Skin epidermis (tissue), 12 donors: ENCODE measurements around the gene SAMD5.

Experiments
- H3K27ac ChIP-seq, 21 experiments: fragments of 200-600 bp; sonication (generic) in 11 of 21; one replicate each; pipeline ENCODE4 v1.5.0; 2020; ENCODE audit warnings: mild to moderate bottlenecking in 3 of 21, inconsistent platforms in 2 of 21, moderate library complexity in 2 of 21
- H3K4me3 ChIP-seq, 7 experiments: fragments of 200-600 bp; sonication (generic) in 2 of 7; one replicate each; pipeline ENCODE4 v1.5.0; 2020; ENCODE audit warnings: inconsistent platforms in 2 of 7, mild to moderate bottlenecking in 2 of 7, moderate library complexity in 1 of 7

Gene SAMD5

GRCh38 chr6:147508042-147508865 lies at the start of gene SAMD5:
Gene SAMD5, plus strand, starts transcription at chr6:147508690. Its CDS starts 239 bp downstream, at chr6:147508929.
- H3K27ac ChIP-seq, result peak within 1 kb of the TSS in 11 of 21 experiments; percentile 39 to 71 (median 58)
- peak within 1 kb of the TSS; percentile 41 to 59 (median 46) for H3K4me3 ChIP-seq

DNA sequence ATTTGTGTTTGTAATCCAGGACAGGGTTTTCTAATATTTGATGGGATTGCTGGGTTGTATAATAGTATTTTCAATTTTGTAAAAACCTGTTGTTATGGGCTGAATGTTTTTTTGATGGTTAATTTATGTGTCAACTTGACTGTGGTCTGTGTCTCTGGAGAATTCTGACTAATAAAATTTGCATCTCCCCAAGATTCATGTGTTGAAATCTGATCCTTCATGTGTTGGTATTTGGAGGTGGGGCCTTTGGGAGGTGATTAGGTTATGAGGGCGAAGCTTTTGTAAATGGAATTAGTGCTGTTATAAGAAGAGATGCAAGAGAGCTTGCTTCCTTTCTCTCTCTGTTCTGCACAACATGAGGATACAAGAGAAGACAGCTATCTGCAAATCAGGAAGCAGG lies 48.7 kb upstream of the SAMD5 start:
- Histone ChIP-seq H3K4me3 (no peak overlapping the region), H3K27ac (no peak overlapping the region)

- Histone ChIP-seq H3K4me3 (no peak overlapping the region), H3K27ac (no peak overlapping the region)
Measured at GRCh38 chr6:147463651-147464050, 44.8 kb upstream of the SAMD5 start.

DNA sequence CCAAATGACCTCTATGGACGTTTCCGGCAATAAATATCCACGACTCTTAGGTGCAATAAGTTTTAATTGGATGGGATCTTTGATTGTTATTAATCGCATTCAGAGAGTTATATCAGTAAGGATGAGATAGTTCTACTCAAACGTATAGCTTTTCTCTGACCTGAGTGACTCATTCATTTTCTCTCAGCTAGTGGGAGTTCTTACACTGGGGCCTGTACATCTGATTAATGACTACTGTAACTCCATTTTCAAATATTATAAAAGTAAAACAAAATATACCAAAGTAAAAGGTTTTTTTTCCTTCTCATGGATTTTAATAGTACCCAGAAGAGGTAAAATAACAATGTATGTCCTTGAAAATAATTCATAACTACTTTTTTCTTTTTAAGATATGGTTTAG lies 41.1 kb upstream of the SAMD5 start:
- Histone ChIP-seq H3K4me3 (no peak overlapping the region), H3K27ac (no peak overlapping the region)

DNA sequence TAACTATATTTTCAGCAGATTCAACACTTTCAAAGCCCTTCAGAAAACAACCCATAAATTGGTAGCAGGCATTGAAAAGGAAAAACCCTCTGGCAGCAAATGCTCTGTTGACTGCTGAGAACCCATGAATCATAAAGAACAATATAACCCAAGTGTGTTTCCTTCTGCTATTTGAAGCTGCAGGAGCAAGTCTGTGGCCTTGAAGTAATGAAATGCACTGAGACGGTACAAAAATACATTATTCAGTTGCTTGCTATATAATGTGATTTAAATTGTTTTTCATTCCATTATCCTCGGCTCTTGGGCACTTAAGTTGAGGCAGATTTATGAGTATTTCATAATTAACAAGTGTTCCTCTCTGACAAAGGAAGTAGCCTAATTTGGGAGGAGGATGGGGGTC lies 40.6 kb upstream of the SAMD5 start:
- H3K4me3 ChIP-seq, result no peak overlapping the region
- no peak overlapping the region for H3K27ac ChIP-seq

DNA sequence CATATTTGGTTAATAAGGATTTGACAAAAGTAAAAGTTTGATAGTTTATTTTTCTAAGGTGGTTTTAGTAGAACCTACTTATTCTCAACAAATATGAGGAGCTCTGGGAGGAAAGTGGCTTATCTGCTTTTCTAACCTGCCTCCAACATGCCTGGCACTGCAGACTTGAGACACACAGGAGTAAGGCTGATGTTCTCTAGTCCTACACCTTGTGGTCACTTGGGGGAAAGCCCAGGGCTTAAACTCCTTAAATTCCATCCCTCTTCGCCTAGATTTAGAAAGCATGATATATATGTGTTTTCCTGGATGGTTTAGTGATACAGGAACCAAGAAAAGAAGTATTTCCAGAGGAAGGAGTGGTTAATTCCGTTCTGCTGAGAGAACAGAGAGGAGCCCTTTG lies 39.9 kb upstream of the SAMD5 start:
- Histone ChIP-seq H3K27ac (no peak overlapping the region), H3K4me3 (no peak overlapping the region)

GRCh38 chr6:147479857-147480256 lies 28.6 kb upstream of the SAMD5 start:
- Histone ChIP-seq H3K4me3 (no peak overlapping the region), H3K27ac (no peak overlapping the region)

GRCh38 chr6:147486683-147487082 lies 21.8 kb upstream of the SAMD5 start:
- Histone ChIP-seq H3K4me3 (no peak overlapping the region), H3K27ac (no peak overlapping the region)

DNA sequence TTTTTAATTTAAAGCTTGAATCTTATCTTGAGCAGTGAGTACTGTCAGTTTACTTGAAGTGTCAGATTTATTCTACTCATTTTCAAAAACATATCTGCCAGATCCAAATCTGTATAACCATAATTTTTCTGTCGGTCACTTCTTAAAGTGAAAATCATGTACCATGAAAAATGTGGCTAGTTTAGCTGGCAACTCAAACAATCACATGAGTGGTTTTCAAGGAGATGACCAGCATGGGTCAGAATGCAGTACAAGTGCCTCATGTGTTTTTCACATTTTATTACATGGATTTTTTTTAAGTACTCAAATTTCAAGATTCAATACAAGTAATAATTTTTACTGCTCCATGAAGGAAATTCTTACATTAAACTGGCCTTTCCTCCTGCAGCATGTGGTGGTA lies 11.0 kb upstream of the SAMD5 start:
- Histone ChIP-seq H3K27ac (no peak overlapping the region), H3K4me3 (no peak overlapping the region)

DNA sequence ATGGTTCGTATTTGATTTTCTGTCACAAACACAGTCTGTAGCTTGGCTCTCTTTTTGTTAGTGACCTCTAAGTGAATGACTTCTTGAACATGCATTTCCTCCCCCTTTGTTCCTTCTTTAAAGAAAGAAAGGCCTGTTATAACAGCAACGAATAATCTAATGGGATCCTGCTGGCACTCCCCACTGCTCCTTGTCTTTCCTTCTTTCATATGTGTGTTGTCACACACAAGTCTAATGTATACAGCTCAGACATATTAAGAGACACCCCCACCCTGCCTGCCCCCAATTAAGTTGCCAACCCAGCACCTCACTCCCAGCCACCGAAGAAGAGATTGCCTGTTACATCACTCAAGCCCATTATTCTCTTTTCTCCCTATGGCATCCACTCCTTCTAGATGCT lies 4.9 kb upstream of the SAMD5 start:
- no peak overlapping the region for H3K27ac ChIP-seq
- H3K4me3 ChIP-seq, result no peak overlapping the region

GRCh38 chr6:147504848-147505247 lies 3.6 kb upstream of the SAMD5 start:
- no peak overlapping the region for H3K4me3 ChIP-seq
- no peak overlapping the region for H3K27ac ChIP-seq

DNA sequence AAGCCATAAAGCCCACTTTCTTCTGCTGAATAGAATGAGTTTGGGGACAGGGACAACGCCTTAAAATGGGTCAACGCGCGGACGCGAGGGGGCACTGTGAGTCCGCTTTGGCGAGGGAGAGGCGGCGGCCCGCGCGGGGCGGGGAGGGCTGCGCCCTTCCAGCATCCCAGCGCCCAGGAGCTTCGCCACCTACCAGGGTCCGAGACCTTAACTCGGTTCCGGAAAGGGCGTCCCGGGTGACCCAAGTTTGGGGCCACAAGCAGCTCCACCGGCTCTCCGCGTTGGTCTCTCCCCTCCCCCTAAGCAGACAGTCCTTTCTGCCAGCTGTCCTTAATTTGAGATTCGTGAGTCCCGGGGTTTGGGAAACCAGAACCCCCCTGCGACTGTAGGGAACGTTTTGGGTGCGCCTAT lies 1.8 kb upstream of the SAMD5 start:
- no peak overlapping the region for H3K27ac ChIP-seq
- peak overlapping the region in 6 of 7 experiments; percentile 41 to 59 (median 52) for H3K4me3 ChIP-seq

- H3K27ac ChIP-seq, result peak overlapping the region in 10 of 21 experiments; percentile 20 to 71 (median 58)
- peak overlapping the region; percentile 41 to 59 (median 46) for H3K4me3 ChIP-seq
Measured at GRCh38 chr6:147507162-147508041, 1.1 kb upstream of the SAMD5 start.

- Histone ChIP-seq H3K4me3 (peak overlapping the region; percentile 41 to 59 (median 46)), H3K27ac (peak overlapping the region in 4 of 21 experiments; percentile 39 to 60 (median 50))
Measured at GRCh38 chr6:147508866-147509608, 547 bp downstream of the SAMD5 start.

GRCh38 chr6:147509891-147510290 lies 1.4 kb downstream of the SAMD5 start:
- H3K4me3 ChIP-seq, result peak overlapping the region in 3 of 7 experiments; percentile 57 to 59 (median 59)

DNA sequence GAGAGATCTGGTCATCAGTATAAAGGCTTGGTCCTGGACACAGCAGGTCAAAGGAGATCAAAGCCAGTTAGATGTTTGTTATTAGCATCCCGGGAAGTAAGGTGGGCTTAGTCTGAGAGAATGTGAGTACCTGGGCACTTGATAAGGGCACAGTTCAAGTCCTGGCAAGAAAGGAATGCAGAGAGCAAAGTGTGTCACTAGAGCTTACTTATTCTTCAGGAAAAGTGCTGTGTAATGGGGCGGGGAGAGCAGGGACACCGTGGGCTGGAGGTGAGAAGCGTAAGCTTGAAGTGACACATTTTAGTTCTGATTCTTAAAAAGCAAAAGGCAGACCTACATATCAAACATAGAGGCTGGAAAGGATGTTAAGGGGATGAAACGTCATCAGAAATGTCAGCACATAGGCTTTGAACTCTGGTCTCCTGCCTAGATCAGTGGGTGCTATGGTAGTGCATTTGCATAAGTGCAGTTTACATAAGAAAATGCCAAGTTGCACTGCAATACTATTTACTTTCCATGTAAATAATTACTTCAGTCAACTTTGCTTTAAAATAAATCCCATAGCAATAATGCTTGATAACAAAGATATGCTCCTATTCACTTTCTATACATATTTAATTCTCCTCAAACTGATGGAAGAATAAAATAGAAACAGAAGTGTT lies 2.6 kb downstream of the SAMD5 start:
- peak overlapping the region in 1 of 7 experiments; percentile 59 for H3K4me3 ChIP-seq
- H3K27ac ChIP-seq, result no peak overlapping the region

More at GRCh38 chr6:147509891-147510290, 1.4 kb downstream of the SAMD5 start:
- H3K27ac ChIP-seq, result peak overlapping the region in 1 of 21 experiments; percentile 17

DNA sequence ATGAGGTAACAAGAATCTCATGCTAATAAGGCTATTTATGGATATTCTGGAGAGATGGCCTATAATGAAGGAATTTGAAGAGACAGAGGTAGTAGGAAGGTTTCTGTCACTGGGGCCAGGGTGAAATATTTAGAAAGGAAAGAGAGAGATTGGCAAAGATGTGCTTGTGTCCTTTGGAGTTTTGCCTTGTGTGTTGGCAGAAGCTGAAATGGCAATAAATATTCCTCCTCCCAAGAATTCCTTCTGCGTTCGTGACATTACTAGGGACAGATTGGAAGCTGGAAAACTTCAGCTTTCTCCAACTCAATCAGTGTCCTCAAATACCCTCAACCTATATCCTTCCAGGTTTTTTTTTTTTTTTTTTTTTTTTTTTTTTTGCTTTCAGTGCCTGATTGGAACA lies 6.3 kb downstream of the SAMD5 start:
- Histone ChIP-seq H3K27ac (no peak overlapping the region), H3K4me3 (no peak overlapping the region)

GRCh38 chr6:147515327-147515726 lies 6.8 kb downstream of the SAMD5 start:
- H3K27ac ChIP-seq, result no peak overlapping the region
- H3K4me3 ChIP-seq, result no peak overlapping the region

DNA sequence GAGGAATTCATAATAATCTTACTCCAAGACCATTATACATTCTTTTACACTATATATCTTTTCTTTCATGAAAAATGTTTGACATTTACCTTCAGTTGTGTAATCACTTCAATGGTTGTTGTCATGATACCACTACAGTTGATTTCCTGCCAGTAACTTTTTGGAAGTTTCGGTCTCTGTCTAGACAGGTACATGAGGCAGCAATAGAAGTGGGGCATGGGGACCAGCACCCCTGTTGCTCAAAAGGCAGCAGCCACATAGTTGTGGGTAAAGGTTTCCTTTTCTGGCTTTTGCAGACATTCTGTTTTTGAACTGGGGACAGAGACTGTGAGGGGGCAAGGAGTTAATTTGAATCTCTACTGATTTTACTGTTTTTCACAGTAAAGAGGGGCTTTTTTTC lies 14.1 kb downstream of the SAMD5 start:
- Histone ChIP-seq H3K27ac (no peak overlapping the region), H3K4me3 (no peak overlapping the region)
